Measurements from ENCODE around the gene NXF1.
"Not testable (repeated sequence)": the region's sequence is repeated elsewhere in the genome, so short reads cannot be mapped to it uniquely, and the experiment has no call there.

The NXF1 gene

GRCh38 chr11:62805076-62805892 lies at the start of gene NXF1:
NXF1 (minus strand) TSS chr11:62805440; CDS start chr11:62805356, 84 bp downstream.
- DNase-seq (ENCODE audit: low read depth) = peak; percentile 93

GRCh38 chr11:62854013-62854824 lies 49.0 kb upstream of the NXF1 start:
- no peak for DNase-seq (ENCODE audit: low read depth)

- no peak for DNase-seq (ENCODE audit: low read depth)
Measured at GRCh38 chr11:62853279-62853965, 48.2 kb upstream of the NXF1 start.

GRCh38 chr11:62852523-62853188 lies 47.4 kb upstream of the NXF1 start:
- DNase-seq (ENCODE audit: low read depth) = no peak

GRCh38 chr11:62851807-62852522 lies 46.7 kb upstream of the NXF1 start:
- DNase-seq (ENCODE audit: low read depth) = no peak

- no peak for DNase-seq (ENCODE audit: low read depth)
Measured at GRCh38 chr11:62850911-62851806, 45.9 kb upstream of the NXF1 start.

- DNase-seq (ENCODE audit: low read depth) = no peak
Measured at GRCh38 chr11:62847767-62848314, 42.6 kb upstream of the NXF1 start.

- DNase-seq (ENCODE audit: low read depth) = no peak
Measured at GRCh38 chr11:62846177-62846576, 40.9 kb upstream of the NXF1 start.

GRCh38 chr11:62844154-62844553 lies 38.9 kb upstream of the NXF1 start:
- no peak for DNase-seq (ENCODE audit: low read depth)

- no peak for DNase-seq (ENCODE audit: low read depth)
Measured at GRCh38 chr11:62843466-62843865, 38.2 kb upstream of the NXF1 start.

GRCh38 chr11:62842891-62843290 lies 37.7 kb upstream of the NXF1 start:
- not testable (repeated sequence) for DNase-seq (ENCODE audit: low read depth)

- no peak for DNase-seq (ENCODE audit: low read depth)
Measured at GRCh38 chr11:62842171-62842741, 37.0 kb upstream of the NXF1 start.

GRCh38 chr11:62841361-62842170 lies 36.3 kb upstream of the NXF1 start:
- peak; percentile 67 for DNase-seq (ENCODE audit: low read depth)

GRCh38 chr11:62840721-62841360 lies 35.6 kb upstream of the NXF1 start:
- peak; percentile 76 for DNase-seq (ENCODE audit: low read depth)

GRCh38 chr11:62839050-62839945 lies 34.1 kb upstream of the NXF1 start, which contains the start of gene WDR74:
WDR74 (minus strand) TSS chr11:62839590; CDS start chr11:62839570, 20 bp downstream.
- peak; percentile 89 for DNase-seq (ENCODE audit: low read depth)

GRCh38 chr11:62835336-62835735 lies 30.1 kb upstream of the NXF1 start:
- no peak for DNase-seq (ENCODE audit: low read depth)
